Spinal cord (tissue), 10 donors: ENCODE measurements around the gene UPP2. TPM values are rescaled to one million over a fixed set of nuclear protein-coding genes. Genes with fewer than 3 reads are reported as not detected.

Experiments
- DNase-seq, 6 donors: peaks; one replicate each; pipeline versions ENCODE4 v3.0.0 to v3.0.0-alpha.2; 2013 to 2015; ENCODE audit warnings: low spot score in 6 of 6, low read depth in 4 of 6
- H3K27ac ChIP-seq: one replicate; pipeline ENCODE4 v1.5.1; 2013; ENCODE audit warnings: low read depth, low read length, control low read depth
- H3K27me3 ChIP-seq: one replicate; pipeline ENCODE4 v1.6.1; 2013; ENCODE audit warnings: low read length; ENCODE audit not compliant: control insufficient read depth, insufficient read depth
- H3K36me3 ChIP-seq: one replicate; pipeline ENCODE4 v1.6.1; 2013; ENCODE audit warnings: low read length; ENCODE audit not compliant: control insufficient read depth, insufficient read depth
- H3K4me1 ChIP-seq: one replicate; pipeline ENCODE4 v1.6.1; 2013; ENCODE audit warnings: low read length; ENCODE audit not compliant: control insufficient read depth, insufficient read depth
- H3K4me3 ChIP-seq: one replicate; pipeline ENCODE4 v1.5.1; 2013; ENCODE audit warnings: low read depth, low read length, control low read depth
- H3K9me3 ChIP-seq: one replicate; pipeline ENCODE4 v1.6.1; 2013; ENCODE audit warnings: low read length; ENCODE audit not compliant: control insufficient read depth, insufficient read depth
- WGBS: methylation state at CpG from one replicate; pipeline ENCODE4 v1.1.5; 2013; ENCODE audit warnings: missing lambda C conversion rate; ENCODE audit not compliant: insufficient coverage; 5-methylcytosine and 5-hydroxymethylcytosine counted together
- polyA plus RNA-seq, 2 donors: library from polyadenylated mRNA; unstranded; fragments of 120-200 nt; gene quantifications; one replicate each; pipeline ENCODE4 v1.2.1, GENCODE V29; 2013; ENCODE audit not compliant: insufficient read length in 2 of 2
- total RNA-seq, 2 donors: library from RNA; depleted of rRNA in 1 of 2; stranded (reverse); fragments of 120-200 nt in 1 of 2; fragments of >200 nt in 1 of 2; gene quantifications; one replicate each; pipeline versions ENCODE4 v1.2.3 to v1.2.4, GENCODE V29; 2013 to 2014
- donor health status: healthy.

The UPP2 gene
- total and polyA plus RNA-seq, 4 donors, result 0.55 to 1.5 (median 1.3) TPM

DNA sequence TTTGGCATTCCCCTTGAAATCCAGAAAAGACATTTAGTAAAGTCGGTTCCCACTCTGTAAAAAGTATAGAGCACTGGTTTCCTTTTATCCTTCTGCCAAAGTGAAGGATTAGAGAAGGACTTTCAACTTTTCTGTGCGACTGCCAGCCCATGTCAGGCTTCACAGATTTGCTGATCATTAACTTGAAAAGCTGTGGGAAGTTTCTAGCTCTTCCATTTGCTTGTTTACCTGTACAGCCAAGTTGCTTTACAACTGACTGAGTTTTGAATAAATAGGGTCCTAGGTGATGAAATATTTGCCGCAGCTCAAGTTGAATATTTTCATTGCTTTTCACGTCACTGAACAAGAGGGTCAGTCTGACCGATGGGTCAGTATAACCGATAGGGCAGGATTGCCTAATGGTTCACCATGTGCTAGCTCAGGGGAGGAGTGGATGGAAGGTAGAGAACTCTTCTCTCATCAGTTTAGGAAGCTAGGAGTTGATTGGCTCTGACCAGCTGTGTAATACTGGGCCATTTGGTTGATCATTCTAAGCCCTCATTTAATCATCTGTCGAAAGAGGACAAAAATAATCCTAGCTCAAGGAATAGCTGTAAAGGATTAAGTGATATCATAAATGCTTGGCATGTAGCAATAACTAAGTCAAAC, 30.4 kb downstream of the UPP2 start:
- Histone ChIP-seq H3K9me3 (no peaks in the 10 kb centered on the region), H3K4me3 (no peak overlapping the region), H3K36me3 (no peaks in the 10 kb centered on the region), H3K4me1 (no peaks in the 10 kb centered on the region), H3K27ac (no peak overlapping the region), H3K27me3 (no peaks in the 10 kb centered on the region)
- no peak for DNase-seq
- 77% methylated on average over 5 of the region's 7 CpGs for WGBS

DNA sequence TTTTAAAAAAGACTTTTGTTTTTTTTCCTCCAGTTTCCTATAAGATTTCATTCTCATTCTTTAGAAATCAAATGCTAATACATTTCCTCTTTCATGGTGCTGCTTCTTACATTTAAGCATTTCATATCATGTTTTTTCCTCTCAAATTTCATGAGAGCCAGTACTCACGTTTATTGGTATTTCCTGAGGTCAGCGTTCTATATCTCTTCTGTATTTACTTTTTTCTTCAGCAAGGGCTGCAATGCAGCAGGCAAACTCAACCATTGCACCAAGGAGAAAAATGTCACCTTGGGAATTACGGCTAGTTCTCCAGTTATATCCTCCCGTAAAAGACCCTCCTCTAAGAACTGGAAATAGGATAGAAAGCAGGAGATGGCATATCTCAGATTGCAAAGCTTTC, 32.4 kb downstream of the UPP2 start:
- H3K27ac ChIP-seq, result no peak overlapping the region
- H3K4me3 ChIP-seq, result no peak overlapping the region
- H3K4me1 ChIP-seq, result no peaks in the 10 kb centered on the region
- 100% methylated on average over 2 of the region's 4 CpGs for WGBS
- no peaks in the 10 kb centered on the region for H3K36me3 ChIP-seq
- no peaks in the 10 kb centered on the region for H3K9me3 ChIP-seq
- no peak for DNase-seq
- H3K27me3 ChIP-seq, result no peaks in the 10 kb centered on the region

DNA sequence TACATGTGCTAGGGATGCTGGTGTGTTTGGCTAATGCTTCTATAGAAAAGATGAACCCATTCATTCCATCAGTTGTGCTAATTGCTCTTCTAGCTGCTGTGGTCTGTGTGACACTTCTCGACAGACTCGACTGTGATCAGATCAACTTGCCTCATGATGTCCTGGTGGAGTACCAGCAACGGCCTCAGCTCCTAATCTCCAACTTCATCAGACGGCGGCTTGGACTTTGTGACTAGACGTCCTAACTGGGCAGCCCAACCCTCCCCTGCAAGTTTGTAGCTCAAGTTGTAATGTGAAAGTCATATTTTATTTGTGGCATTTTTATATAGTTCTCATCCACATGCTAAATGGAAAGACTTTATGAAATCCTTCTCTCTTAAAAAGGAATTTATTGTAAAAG, 33.0 kb downstream of the UPP2 start:
- no peaks in the 10 kb centered on the region for H3K9me3 ChIP-seq
- H3K27ac ChIP-seq, result no peak overlapping the region
- no peak for DNase-seq
- no peak overlapping the region for H3K4me3 ChIP-seq
- H3K27me3 ChIP-seq, result no peaks in the 10 kb centered on the region
- H3K4me1 ChIP-seq, result no peaks in the 10 kb centered on the region
- H3K36me3 ChIP-seq, result no peaks in the 10 kb centered on the region
- no CpG with 5 or more reads among the region's 6 CpGs for WGBS

DNA sequence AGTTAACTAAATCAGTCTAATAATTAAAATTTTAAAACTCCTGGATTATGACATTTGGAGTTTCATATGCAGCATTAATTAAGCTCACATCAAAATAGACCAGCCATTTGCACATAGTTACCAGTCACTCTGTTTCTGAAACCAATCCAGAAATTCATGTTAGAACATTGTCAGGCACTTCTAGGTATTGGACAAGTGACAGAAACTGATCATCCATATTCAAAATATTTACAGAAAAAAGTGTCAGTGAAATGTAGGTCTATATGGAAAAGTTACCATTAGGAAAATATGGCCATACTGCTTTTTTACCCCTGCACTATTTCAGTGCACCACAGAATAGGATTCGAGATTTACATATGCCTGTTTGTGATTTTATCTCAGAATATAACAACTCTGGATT, 33.4 kb downstream of the UPP2 start:
- H3K36me3 ChIP-seq, result no peaks in the 10 kb centered on the region
- DNase-seq, result peak in 1 of 6 donors; percentile 77
- no peak overlapping the region for H3K27ac ChIP-seq
- H3K9me3 ChIP-seq, result no peaks in the 10 kb centered on the region
- WGBS, result no CpG with 5 or more reads among the region's 1 CpG
- no peaks in the 10 kb centered on the region for H3K4me1 ChIP-seq
- H3K4me3 ChIP-seq, result no peak overlapping the region
- no peaks in the 10 kb centered on the region for H3K27me3 ChIP-seq

DNA sequence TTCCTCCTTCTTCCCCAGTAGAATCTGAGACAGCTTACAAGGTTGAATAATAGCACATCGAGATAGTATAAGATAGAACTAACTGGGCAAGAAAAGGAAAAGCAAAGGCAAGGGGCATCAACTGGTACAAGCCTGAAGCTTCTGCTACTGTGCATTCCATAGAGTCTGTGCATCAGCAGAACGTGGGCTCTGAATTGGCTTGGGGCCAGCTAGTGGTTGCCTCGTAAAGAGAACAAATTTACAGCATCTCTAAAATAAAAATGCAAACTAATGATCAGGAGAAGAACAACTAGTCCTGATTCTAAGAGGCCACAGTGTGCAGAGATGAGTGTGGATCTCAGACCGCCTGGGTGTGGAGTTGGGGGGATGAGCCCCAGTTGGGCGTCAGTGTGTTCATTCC, 36.6 kb downstream of the UPP2 start:
- peak in 1 of 6 donors; percentile 16 for DNase-seq
- 72% methylated on average over 4 of the region's 5 CpGs for WGBS
- Histone ChIP-seq H3K4me3 (no peak overlapping the region), H3K4me1 (no peaks in the 10 kb centered on the region), H3K27me3 (no peaks in the 10 kb centered on the region), H3K9me3 (no peaks in the 10 kb centered on the region), H3K27ac (no peak overlapping the region), H3K36me3 (no peaks in the 10 kb centered on the region)

DNA sequence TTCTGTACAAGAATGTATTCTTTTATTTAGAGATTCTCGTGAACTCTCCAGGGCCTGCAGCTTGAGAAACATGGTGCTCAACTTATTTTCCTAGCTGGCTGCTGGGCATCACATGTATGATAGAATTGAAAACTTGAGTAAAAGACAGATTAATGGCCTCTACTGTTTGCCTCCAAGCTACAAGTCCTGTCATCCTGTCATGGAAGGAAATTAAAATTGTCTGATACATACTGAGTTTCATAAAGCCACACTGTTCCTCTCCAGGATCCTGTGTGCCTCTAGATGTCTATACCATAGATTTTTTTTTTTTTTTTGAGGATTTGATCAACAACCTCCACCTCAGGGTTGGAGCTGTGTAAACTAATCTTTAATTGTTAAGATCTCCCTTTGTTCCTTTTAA, 38.5 kb downstream of the UPP2 start:
- Histone ChIP-seq H3K9me3 (no peaks in the 10 kb centered on the region), H3K4me3 (no peak overlapping the region), H3K36me3 (no peaks in the 10 kb centered on the region), H3K27me3 (no peaks in the 10 kb centered on the region), H3K27ac (no peak overlapping the region), H3K4me1 (no peaks in the 10 kb centered on the region)
- peak in 1 of 6 donors; percentile 24 for DNase-seq
- WGBS, result no CpG with 5 or more reads among the region's 1 CpG

DNA sequence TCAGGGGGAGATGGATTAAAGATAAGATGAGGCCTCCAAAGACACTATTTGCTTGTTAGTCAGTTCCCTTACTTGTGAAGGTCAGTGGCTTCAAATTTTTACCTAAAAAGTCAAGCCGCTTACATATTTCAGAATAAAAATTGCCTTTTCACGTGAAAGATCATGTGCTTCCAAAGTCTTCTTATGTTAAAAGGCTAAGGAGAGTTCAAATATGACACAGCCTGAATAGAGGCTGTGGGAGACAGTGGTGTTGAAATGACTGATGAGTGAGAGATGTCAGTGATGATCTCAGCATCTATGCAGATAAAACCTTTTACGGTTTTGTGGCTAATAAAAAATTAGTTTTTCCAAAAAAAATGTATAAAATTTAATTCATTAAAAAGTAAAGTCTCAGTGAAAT, 40.5 kb downstream of the UPP2 start:
- 67% methylated on average over 1 of the region's 3 CpGs for WGBS
- Histone ChIP-seq H3K36me3 (no peaks in the 10 kb centered on the region), H3K4me1 (no peaks in the 10 kb centered on the region), H3K4me3 (no peak overlapping the region), H3K27me3 (no peaks in the 10 kb centered on the region), H3K9me3 (peaks cover 2% of the 10 kb centered on the region), H3K27ac (no peak overlapping the region)
- DNase-seq, result no peak

DNA sequence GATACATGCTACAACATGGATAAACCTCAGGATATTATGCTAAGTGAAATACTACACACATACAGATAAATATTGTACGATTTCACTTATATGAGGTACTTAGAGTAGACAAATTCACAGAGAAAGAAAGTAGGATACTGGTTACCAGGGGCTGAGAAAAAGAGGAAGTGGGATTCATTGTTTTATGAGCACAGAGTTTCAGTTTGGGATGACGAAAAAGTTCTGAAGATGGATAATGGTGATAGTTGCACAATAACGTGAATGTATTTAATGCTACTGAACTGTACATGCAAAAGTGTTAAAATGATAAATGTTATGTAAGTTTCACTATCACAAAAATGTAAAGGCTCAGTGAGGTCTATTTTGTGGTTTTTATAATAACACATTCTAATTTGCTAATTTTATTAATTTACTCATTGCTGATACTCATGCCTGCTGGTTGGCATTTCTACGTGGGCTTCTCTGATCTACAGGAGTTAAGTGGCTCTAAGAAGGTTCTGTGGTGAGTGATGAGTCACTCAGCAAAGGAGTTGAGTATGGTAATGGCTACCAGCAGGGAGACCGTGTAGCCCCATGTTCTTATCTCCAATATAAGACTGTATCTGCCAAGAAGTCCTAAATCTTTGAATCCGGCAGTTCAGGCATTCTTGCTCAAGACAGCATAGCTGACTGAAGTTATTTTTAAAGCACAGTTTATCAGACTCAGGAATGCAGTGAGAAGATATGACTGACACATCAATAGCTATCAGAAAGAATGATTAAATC, 41.1 kb downstream of the UPP2 start:
- H3K36me3 ChIP-seq, result no peaks in the 10 kb centered on the region
- peaks cover 2% of the 10 kb centered on the region for H3K9me3 ChIP-seq
- 100% methylated on average over 2 of the region's 6 CpGs for WGBS
- DNase-seq, result no peak
- H3K27me3 ChIP-seq, result no peaks in the 10 kb centered on the region
- H3K4me3 ChIP-seq, result no peak overlapping the region
- H3K4me1 ChIP-seq, result no peaks in the 10 kb centered on the region
- no peak overlapping the region for H3K27ac ChIP-seq

DNA sequence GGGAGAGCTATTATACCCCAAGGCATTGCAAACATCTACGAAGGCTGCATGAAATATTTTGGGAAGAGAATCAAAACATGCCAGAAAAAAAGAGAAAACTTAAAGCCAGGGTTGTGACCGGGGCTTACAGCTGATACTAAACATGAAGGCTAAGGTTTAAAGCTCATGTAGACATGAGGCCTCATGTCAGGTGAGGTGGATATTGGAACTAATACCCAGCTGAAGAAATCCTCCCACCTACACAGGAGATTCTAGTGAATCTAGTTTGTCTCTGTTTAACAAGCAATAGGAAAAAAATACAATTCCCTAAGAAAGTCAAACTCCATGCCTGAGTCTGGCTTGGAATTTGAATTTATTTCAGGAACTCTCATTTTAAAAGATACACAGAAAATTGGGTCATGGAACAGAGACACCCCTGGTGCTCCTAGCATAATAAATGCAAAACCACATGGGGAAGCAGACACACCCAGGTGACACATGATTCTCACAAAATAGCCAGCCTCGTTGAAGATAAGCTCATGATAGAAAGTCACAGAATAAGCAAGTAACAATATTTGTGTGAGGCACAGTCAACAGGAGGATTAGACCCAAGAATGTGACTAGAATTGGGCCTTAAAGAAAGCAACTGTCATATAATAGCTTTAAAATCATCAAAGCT, 42.2 kb downstream of the UPP2 start:
- no peak for DNase-seq
- Histone ChIP-seq H3K27ac (no peak overlapping the region), H3K36me3 (no peaks in the 10 kb centered on the region), H3K4me1 (no peaks in the 10 kb centered on the region), H3K9me3 (peaks cover 2% of the 10 kb centered on the region), H3K27me3 (no peaks in the 10 kb centered on the region), H3K4me3 (no peak overlapping the region)
- 100% methylated on average over 1 of the region's 3 CpGs for WGBS
